DND-41 (cell line): Measurements from ENCODE around the gene REPS2.

Experiments used
- ATAC-seq: fragments of 200-7000 bp; cut with Tn5 transposase; 3 replicates; pipeline ENCODE4 v1.9.1; 2021; ENCODE audit warnings: low read depth; ENCODE audit not compliant: insufficient read depth
- DNase-seq: peaks from one replicate; pipeline ENCODE4 v3.0.0-alpha.2; 2020
- H2AFZ ChIP-seq: 2 replicates; pipeline ENCODE4 v1.6.0; 2012; ENCODE audit warnings: low read depth, low read length
- H3K27ac ChIP-seq: 2 replicates; pipeline ENCODE4 v1.5.1; 2012; ENCODE audit warnings: low read length, inconsistent platforms
- H3K27me3 ChIP-seq: fragments of 200-600 bp; sonication (generic); 2 replicates; pipeline ENCODE4 v1.6.0; 2012; ENCODE audit warnings: low read length, mild to moderate bottlenecking, inconsistent platforms; ENCODE audit not compliant: insufficient read depth, poor library complexity
- H3K36me3 ChIP-seq: 2 replicates; pipeline ENCODE4 v1.5.1; 2012; ENCODE audit warnings: low read length, inconsistent platforms; ENCODE audit not compliant: insufficient read depth
- H3K4me1 ChIP-seq: 2 replicates; pipeline ENCODE4 v1.5.1; 2012; ENCODE audit warnings: mild to moderate bottlenecking, low read length; ENCODE audit not compliant: insufficient read depth
- H3K4me2 ChIP-seq: 2 replicates; pipeline ENCODE4 v1.6.0; 2012; ENCODE audit warnings: mild to moderate bottlenecking, moderate library complexity, low read length, inconsistent platforms; ENCODE audit not compliant: insufficient read depth
- H3K4me3 ChIP-seq, 2 experiments: fragments of 200-600 bp in 1 of 2; shearing (Covaris generic) in 1 of 2; 2 replicates each; pipeline ENCODE4 v1.5.1; 2012 to 2016; ENCODE audit warnings: inconsistent platforms in 2 of 2, low read length in 2 of 2, mild to moderate bottlenecking in 2 of 2, low read depth in 1 of 2, moderate library complexity in 1 of 2
- H3K79me2 ChIP-seq: 2 replicates; pipeline ENCODE4 v1.6.0; 2012; ENCODE audit warnings: low read length, inconsistent platforms; ENCODE audit not compliant: insufficient read depth
- H3K9ac ChIP-seq: 2 replicates; pipeline ENCODE4 v1.6.0; 2012; ENCODE audit warnings: low read depth, mild to moderate bottlenecking, inconsistent platforms, low read length, moderate library complexity
- H3K9me3 ChIP-seq: 2 replicates; pipeline ENCODE4 v1.5.1; 2012; ENCODE audit warnings: low read length, moderate library complexity, mild to moderate bottlenecking, inconsistent platforms; ENCODE audit not compliant: insufficient read depth, severe bottlenecking
- H4K20me1 ChIP-seq: 2 replicates; pipeline ENCODE4 v1.6.0; 2012; ENCODE audit warnings: low read length; ENCODE audit not compliant: insufficient read depth
- EZH2 ChIP-seq: IDR thresholded peaks from 3 replicates; pipeline ENCODE4 v1.6.1; 2012; ENCODE audit warnings: borderline replicate concordance, low read depth, mild to moderate bottlenecking, moderate library complexity, low read length, inconsistent platforms; ENCODE audit not compliant: severe bottlenecking
- TF ChIP-seq, protein P1 (sequence below): IDR thresholded peaks from 2 replicates; pipeline ENCODE4 v1.5.1; 2012; ENCODE audit warnings: borderline replicate concordance, low read length, moderate library complexity, mild to moderate bottlenecking; ENCODE audit not compliant: poor library complexity, severe bottlenecking; ENCODE audit errors: extremely low read depth

REPS2 gene

DNA sequence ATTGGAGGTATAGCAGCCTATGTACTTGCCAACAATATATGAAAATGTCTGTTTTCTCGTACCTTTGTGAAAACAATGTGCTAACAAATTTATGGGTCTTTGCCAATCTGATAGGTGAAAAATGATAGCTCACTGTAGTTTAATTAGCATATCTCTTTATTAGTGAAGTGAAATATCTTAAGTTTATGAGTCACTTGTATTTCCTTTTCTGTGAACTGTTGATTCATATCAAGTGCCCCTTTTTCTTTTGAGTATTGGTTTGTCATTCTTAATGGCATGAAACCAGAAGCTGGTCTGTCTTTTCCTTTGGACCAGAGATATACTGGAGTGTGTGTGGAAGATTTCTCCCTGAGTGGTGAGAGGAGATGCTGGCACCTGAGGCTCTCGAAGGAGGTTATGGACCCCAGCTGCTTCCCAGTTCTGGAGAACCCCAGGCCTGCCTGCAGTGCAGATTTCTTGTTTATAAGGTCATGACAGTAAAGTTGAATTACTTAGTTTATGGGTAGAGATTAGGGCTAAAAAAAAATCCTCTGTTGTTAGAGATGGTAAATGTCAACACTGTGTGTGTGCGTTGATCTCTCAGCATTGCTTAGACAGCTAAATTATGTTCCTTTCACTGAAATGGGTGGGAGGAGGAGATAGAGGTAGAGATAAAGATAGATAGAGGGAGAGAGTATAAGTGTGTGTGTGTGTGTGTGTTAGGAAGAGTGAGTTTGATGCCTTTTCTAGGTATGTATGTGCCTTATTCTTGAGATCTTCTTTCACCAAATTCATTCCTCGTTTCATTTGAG, 89.9 kb downstream of the REPS2 start:
- Histone ChIP-seq H3K79me2 (no peaks in the 10 kb centered on the region), H3K27ac (no peak overlapping the region), H2AFZ (no peak overlapping the region), H3K4me3 (no peak overlapping the region), H3K4me1 (no peaks in the 10 kb centered on the region), H3K36me3 (no peaks in the 10 kb centered on the region), H4K20me1 (no peaks in the 10 kb centered on the region), H3K27me3 (no peaks in the 10 kb centered on the region), H3K9me3 (no peaks in the 10 kb centered on the region), H3K4me2 (no peak overlapping the region), H3K9ac (no peak overlapping the region)
- ATAC-seq (no peak), DNase-seq (no peak)
- TF ChIP-seq, protein P1, sequence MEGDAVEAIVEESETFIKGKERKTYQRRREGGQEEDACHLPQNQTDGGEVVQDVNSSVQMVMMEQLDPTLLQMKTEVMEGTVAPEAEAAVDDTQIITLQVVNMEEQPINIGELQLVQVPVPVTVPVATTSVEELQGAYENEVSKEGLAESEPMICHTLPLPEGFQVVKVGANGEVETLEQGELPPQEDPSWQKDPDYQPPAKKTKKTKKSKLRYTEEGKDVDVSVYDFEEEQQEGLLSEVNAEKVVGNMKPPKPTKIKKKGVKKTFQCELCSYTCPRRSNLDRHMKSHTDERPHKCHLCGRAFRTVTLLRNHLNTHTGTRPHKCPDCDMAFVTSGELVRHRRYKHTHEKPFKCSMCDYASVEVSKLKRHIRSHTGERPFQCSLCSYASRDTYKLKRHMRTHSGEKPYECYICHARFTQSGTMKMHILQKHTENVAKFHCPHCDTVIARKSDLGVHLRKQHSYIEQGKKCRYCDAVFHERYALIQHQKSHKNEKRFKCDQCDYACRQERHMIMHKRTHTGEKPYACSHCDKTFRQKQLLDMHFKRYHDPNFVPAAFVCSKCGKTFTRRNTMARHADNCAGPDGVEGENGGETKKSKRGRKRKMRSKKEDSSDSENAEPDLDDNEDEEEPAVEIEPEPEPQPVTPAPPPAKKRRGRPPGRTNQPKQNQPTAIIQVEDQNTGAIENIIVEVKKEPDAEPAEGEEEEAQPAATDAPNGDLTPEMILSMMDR: no peak
- no peak for TF ChIP-seq EZH2

DNA sequence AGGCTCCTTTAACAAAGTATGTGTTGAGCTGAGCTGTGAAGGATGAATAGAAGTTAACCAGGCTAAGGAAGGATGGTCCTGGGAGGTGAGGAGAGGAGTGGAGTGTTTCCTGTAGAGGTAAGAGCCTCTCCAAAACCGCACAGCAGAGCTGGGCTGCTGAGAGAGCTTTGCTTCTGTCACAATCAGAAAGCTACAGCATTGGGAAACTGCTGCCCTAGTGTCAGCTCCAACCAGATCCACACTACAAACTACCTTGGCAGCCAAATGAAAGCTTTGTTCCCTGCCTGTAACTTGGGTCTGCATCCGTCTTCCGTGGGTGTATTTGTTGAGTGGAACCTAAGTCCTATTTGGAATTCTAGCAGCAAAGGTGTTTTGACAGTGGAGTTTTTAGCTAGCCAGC, 91.8 kb downstream of the REPS2 start:
- H3K4me3 ChIP-seq: no peak overlapping the region
- no peak overlapping the region for H3K4me2 ChIP-seq
- peaks cover 2% of the 10 kb centered on the region for H3K27me3 ChIP-seq
- no peaks in the 10 kb centered on the region for H3K36me3 ChIP-seq
- ATAC-seq: no peak
- no peaks in the 10 kb centered on the region for H4K20me1 ChIP-seq
- H3K9me3 ChIP-seq: no peaks in the 10 kb centered on the region
- H3K27ac ChIP-seq: no peak overlapping the region
- H3K4me1 ChIP-seq: no peaks in the 10 kb centered on the region
- no peaks in the 10 kb centered on the region for H3K79me2 ChIP-seq
- DNase-seq: no peak
- TF ChIP-seq EZH2: no peak
- H3K9ac ChIP-seq: no peak overlapping the region
- H2AFZ ChIP-seq: no peak overlapping the region

DNA sequence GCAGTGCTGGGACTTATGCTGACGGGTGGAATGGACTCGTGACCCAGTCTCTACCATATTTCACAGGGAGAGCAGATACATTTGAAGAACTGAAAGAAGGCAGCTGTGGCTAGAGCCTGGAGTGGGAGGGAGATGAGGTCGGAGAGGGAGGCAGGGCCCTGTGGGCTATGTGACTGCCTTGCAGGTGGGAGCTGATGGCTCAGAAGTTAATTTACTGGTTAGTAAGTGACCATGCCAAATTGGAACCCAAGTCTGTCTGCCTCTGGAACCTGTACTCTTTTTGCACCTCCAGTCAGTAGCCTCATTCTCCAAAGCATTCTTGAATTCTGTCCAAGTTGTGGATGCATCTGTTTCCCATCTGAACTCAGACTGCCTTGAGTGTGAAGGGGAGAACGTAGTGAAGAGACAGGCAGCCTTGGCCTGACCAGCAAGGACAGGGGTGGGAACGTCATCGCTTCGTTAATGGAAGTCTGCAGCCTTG, 92.3 kb downstream of the REPS2 start:
- H3K27me3 ChIP-seq: peaks cover 2% of the 10 kb centered on the region
- DNase-seq (no peak), ATAC-seq (no peak)
- H3K4me1 ChIP-seq: no peaks in the 10 kb centered on the region
- no peak for TF ChIP-seq EZH2
- TF ChIP-seq, protein P1: no peak
- no peaks in the 10 kb centered on the region for H3K9me3 ChIP-seq
- no peak overlapping the region for H3K4me3 ChIP-seq
- no peak overlapping the region for H3K4me2 ChIP-seq
- no peak overlapping the region for H3K9ac ChIP-seq
- H3K79me2 ChIP-seq: no peaks in the 10 kb centered on the region
- H3K27ac ChIP-seq: no peak overlapping the region
- H4K20me1 ChIP-seq: no peaks in the 10 kb centered on the region
- no peaks in the 10 kb centered on the region for H3K36me3 ChIP-seq
- no peak overlapping the region for H2AFZ ChIP-seq

DNA sequence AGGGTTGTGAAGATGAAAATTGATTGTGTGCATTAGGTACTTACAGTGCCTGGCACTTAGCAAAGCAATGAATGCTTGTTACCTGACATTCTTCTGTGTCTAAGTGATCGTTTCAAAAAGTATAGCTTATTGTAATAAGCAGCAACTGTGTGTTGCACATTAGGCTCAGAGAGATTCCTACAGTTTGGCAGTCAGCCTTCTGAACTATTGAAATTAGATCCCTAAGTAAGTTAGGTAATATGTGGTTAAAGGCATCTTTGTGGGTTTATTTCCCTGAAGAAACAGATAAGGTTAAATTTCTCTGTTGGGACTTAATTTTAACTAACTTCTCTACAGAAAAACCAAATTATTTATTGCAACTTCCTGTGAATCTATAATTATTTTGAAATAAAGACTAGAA, 93.4 kb downstream of the REPS2 start:
- H3K36me3 ChIP-seq: no peaks in the 10 kb centered on the region
- no peak overlapping the region for H3K4me3 ChIP-seq
- no peaks in the 10 kb centered on the region for H4K20me1 ChIP-seq
- no peak overlapping the region for H3K4me2 ChIP-seq
- TF ChIP-seq, protein P1: no peak
- TF ChIP-seq EZH2: no peak
- H3K79me2 ChIP-seq: no peaks in the 10 kb centered on the region
- H3K4me1 ChIP-seq: no peaks in the 10 kb centered on the region
- no peak for ATAC-seq
- DNase-seq: no peak
- no peaks in the 10 kb centered on the region for H3K9me3 ChIP-seq
- H3K9ac ChIP-seq: no peak overlapping the region
- H3K27ac ChIP-seq: no peak overlapping the region
- H3K27me3 ChIP-seq: peaks cover 2% of the 10 kb centered on the region
- H2AFZ ChIP-seq: no peak overlapping the region
